WTC11 (cell line): Measurements from ENCODE around the gene PRKN.

Experiments used
- CREB1 ChIP-seq: sonication (generic); formaldehyde crosslinking; IDR thresholded peaks from 2 replicates; pipeline ENCODE4 v1.8.0; 2023; ENCODE audit warnings: mild to moderate bottlenecking, missing genetic modification reagents
- ETV6 ChIP-seq: sonication (generic); formaldehyde crosslinking; IDR thresholded peaks from 2 replicates; pipeline ENCODE4 v1.8.1; 2022; ENCODE audit warnings: mild to moderate bottlenecking, missing genetic modification reagents
- FOXJ3 ChIP-seq: sonication (generic); formaldehyde crosslinking; IDR thresholded peaks from 2 replicates; pipeline ENCODE4 v1.9.0; 2021; ENCODE audit warnings: missing genetic modification reagents, mild to moderate bottlenecking, borderline replicate concordance
- MYBL2 ChIP-seq: sonication (generic); formaldehyde crosslinking; IDR thresholded peaks from 2 replicates; pipeline ENCODE4 v1.8.1; 2023; ENCODE audit warnings: mild to moderate bottlenecking, moderate library complexity, missing genetic modification reagents
- TP53 ChIP-seq: sonication (generic); formaldehyde crosslinking; IDR thresholded peaks from 2 replicates; pipeline ENCODE4 v1.8.1; 2023; ENCODE audit warnings: mild to moderate bottlenecking, missing genetic modification reagents
- TF ChIP-seq, protein P1 (sequence below): fragments of 200-600 bp; IDR thresholded peaks from 2 replicates; pipeline ENCODE4 v1.8.0; 2022; ENCODE audit warnings: antibody characterized with exemption
- TF ChIP-seq, protein P2 (sequence below): sonication (generic); formaldehyde crosslinking; IDR thresholded peaks from 2 replicates; pipeline ENCODE4 v1.8.0; 2022; ENCODE audit warnings: mild to moderate bottlenecking, missing genetic modification reagents

DNA sequence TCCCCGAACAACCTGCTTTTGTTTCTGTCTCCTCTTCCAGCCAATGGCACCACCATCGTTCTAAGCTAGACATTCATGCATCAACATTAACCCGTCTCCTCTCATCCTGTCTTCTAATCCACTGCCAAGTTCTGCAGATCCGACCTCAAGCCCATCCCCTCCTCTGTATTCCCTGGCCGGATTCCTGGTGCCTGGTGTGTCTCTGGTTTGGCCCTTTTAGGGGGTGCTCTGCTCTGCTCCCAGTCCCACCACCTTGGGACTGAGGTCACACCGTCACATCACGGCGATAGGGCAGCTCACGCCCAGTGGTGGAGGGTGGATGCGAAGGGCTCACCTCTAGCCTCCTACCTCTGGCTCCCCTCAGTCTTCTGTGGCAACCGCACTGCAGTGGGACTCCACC, 1351.2 kb downstream of the PRKN start:
- TF ChIP-seq CREB1 (CRISPR knock-in tag), result no peak
- TF ChIP-seq TP53 (CRISPR knock-in tag), result no peak
- TF ChIP-seq FOXJ3 (CRISPR knock-in tag), result no peak
- no peak for TF ChIP-seq ETV6 (CRISPR knock-in tag)
- no peak for TF ChIP-seq MYBL2 (CRISPR knock-in tag)
- TF ChIP-seq, protein P1, sequence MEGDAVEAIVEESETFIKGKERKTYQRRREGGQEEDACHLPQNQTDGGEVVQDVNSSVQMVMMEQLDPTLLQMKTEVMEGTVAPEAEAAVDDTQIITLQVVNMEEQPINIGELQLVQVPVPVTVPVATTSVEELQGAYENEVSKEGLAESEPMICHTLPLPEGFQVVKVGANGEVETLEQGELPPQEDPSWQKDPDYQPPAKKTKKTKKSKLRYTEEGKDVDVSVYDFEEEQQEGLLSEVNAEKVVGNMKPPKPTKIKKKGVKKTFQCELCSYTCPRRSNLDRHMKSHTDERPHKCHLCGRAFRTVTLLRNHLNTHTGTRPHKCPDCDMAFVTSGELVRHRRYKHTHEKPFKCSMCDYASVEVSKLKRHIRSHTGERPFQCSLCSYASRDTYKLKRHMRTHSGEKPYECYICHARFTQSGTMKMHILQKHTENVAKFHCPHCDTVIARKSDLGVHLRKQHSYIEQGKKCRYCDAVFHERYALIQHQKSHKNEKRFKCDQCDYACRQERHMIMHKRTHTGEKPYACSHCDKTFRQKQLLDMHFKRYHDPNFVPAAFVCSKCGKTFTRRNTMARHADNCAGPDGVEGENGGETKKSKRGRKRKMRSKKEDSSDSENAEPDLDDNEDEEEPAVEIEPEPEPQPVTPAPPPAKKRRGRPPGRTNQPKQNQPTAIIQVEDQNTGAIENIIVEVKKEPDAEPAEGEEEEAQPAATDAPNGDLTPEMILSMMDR, result no peak
- TF ChIP-seq, protein P2, sequence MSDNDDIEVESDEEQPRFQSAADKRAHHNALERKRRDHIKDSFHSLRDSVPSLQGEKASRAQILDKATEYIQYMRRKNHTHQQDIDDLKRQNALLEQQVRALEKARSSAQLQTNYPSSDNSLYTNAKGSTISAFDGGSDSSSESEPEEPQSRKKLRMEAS (CRISPR knock-in tag), result no peak
